HepG2 (cell line): ENCODE measurements around the gene HCRT. TPM values are rescaled to one million over a fixed set of nuclear protein-coding genes. Genes with fewer than 3 reads are reported as not detected.

Experiments
- YY1 ChIP-seq: IDR thresholded peaks from 2 replicates; pipeline ENCODE4 v1.6.1; 2011; ENCODE audit warnings: low read length, low read depth, moderate library complexity, mild to moderate bottlenecking; ENCODE audit not compliant: insufficient read depth, insufficient replicate concordance
- ZNF234 ChIP-seq: sonication (generic); formaldehyde crosslinking; conservative IDR thresholded peaks from 2 replicates; pipeline ENCODE4 v1.5.1; 2020; ENCODE audit warnings: mild to moderate bottlenecking, missing genetic modification reagents
- polyA plus RNA-seq, 8 experiments: library from polyadenylated mRNA; depleted of rRNA in 3 of 8; stranded (reverse) in 7 of 8; unstranded in 1 of 8; fragments of >200 nt; fragmentation: Illumina TruSeq in 4 of 8; extraction: Trizol in 4 of 8; gene quantifications; 2 replicates each; pipeline versions ENCODE4 v1.2.1 to v1.2.3, GENCODE V29; 2011 to 2016; ENCODE audit warnings: low read depth in 4 of 8, missing spikeins in 1 of 8, mixed read lengths in 1 of 8; ENCODE audit not compliant: insufficient read depth in 1 of 8
- total RNA-seq, 5 experiments: library from RNA; depleted of rRNA; stranded (reverse); fragments of >200 nt; fragmentation: Illumina TruSeq; extraction: Trizol; gene quantifications; 2 replicates each; pipeline ENCODE4 v1.2.3, GENCODE V29; 2016; ENCODE audit warnings: low read depth in 1 of 5
- TF ChIP-seq, protein P1 (sequence below): sonication (generic); formaldehyde crosslinking; IDR thresholded peaks from 2 replicates; pipeline ENCODE4 v1.5.0; 2020; ENCODE audit warnings: missing genetic modification reagents
- TF ChIP-seq, protein P2 (sequence below), 2 experiments: sonication (generic) in 1 of 2; formaldehyde crosslinking in 1 of 2; IDR thresholded peaks; 2 replicates each; pipeline versions ENCODE4 v1.4.0 to v1.6.1; 2016 to 2020; ENCODE audit warnings: borderline replicate concordance in 1 of 2, low read depth in 1 of 2, mild to moderate bottlenecking in 1 of 2, missing genetic modification reagents in 1 of 2
- TF ChIP-seq, protein P3 (sequence below): fragments of 450-650 bp; IDR thresholded peaks from 2 replicates; pipeline ENCODE4 v1.6.1; 2017; ENCODE audit warnings: mild to moderate bottlenecking
- TF ChIP-seq, protein P4 (sequence below): sonication (generic); formaldehyde crosslinking; IDR thresholded peaks from 2 replicates; pipeline ENCODE4 v1.4.0; 2020; ENCODE audit warnings: low read depth, mild to moderate bottlenecking, missing genetic modification reagents

Gene HCRT
- total and polyA plus RNA-seq, 2 of the 13 experiments (the other 11 are each of a cell fraction or from before 2014, with no cell fraction given) = not detected

DNA sequence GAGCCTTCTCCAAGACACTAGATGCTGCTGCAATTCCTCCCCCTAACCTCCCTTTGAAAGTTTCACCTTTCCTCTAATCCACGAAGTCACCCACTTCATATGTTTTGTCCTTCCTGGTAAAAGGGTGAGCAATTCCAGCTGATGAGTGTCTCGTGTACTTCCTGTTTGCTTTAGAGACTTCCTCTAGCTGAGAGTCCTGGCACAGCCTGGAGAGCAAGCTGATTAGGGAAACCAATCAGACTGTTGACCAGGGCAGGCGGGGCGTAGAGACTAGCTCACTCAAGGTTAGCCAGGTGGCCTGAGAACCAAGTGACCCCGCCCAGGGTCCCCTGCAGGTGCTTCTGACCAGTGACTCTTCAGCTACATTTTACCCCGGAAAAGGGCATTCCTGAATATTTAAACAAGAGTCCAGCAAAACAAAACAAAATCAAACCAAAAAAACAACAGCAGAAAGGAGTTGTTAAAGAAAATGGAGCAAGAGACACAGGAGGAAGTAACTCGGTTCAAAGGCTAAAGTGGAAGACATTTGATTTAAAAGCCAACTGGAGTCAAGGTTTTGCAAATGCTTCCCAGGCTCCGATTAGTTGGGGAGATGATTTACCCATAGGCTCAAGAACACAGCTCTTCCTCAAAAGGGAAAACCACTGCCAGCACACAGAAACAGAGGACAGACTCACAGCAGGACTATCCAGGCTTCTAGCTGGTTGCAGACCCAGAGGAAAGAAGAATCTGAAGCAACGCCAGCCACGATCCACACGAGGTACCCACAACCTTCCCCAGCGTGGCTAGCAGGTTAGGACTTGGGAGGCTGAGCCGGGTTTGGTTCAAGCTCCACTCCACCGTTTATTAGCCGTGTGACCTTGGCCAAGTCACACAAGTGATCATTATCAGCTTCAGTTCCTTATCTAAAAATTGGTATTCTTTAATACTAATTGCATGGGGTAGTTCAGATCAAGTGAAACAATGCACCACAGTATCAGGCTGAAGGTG, 49.3 kb downstream of the HCRT start (continued):
- TF ChIP-seq ZNF234 (CRISPR knock-in tag) = no peak
- TF ChIP-seq, protein P1, sequence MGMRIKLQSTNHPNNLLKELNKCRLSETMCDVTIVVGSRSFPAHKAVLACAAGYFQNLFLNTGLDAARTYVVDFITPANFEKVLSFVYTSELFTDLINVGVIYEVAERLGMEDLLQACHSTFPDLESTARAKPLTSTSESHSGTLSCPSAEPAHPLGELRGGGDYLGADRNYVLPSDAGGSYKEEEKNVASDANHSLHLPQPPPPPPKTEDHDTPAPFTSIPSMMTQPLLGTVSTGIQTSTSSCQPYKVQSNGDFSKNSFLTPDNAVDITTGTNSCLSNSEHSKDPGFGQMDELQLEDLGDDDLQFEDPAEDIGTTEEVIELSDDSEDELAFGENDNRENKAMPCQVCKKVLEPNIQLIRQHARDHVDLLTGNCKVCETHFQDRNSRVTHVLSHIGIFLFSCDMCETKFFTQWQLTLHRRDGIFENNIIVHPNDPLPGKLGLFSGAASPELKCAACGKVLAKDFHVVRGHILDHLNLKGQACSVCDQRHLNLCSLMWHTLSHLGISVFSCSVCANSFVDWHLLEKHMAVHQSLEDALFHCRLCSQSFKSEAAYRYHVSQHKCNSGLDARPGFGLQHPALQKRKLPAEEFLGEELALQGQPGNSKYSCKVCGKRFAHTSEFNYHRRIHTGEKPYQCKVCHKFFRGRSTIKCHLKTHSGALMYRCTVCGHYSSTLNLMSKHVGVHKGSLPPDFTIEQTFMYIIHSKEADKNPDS (CRISPR knock-in tag) = no peak
- TF ChIP-seq, protein P2, sequence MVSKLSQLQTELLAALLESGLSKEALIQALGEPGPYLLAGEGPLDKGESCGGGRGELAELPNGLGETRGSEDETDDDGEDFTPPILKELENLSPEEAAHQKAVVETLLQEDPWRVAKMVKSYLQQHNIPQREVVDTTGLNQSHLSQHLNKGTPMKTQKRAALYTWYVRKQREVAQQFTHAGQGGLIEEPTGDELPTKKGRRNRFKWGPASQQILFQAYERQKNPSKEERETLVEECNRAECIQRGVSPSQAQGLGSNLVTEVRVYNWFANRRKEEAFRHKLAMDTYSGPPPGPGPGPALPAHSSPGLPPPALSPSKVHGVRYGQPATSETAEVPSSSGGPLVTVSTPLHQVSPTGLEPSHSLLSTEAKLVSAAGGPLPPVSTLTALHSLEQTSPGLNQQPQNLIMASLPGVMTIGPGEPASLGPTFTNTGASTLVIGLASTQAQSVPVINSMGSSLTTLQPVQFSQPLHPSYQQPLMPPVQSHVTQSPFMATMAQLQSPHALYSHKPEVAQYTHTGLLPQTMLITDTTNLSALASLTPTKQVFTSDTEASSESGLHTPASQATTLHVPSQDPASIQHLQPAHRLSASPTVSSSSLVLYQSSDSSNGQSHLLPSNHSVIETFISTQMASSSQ (IDR thresholded peaks at IDR 0.05; ENCODE audit: low read depth) = no peak
- TF ChIP-seq, protein P2 (CRISPR knock-in tag; IDR thresholded peaks at IDR 0.05; ENCODE audit: borderline replicate concordance) = no peak
- no peak for TF ChIP-seq YY1
- TF ChIP-seq, protein P3, sequence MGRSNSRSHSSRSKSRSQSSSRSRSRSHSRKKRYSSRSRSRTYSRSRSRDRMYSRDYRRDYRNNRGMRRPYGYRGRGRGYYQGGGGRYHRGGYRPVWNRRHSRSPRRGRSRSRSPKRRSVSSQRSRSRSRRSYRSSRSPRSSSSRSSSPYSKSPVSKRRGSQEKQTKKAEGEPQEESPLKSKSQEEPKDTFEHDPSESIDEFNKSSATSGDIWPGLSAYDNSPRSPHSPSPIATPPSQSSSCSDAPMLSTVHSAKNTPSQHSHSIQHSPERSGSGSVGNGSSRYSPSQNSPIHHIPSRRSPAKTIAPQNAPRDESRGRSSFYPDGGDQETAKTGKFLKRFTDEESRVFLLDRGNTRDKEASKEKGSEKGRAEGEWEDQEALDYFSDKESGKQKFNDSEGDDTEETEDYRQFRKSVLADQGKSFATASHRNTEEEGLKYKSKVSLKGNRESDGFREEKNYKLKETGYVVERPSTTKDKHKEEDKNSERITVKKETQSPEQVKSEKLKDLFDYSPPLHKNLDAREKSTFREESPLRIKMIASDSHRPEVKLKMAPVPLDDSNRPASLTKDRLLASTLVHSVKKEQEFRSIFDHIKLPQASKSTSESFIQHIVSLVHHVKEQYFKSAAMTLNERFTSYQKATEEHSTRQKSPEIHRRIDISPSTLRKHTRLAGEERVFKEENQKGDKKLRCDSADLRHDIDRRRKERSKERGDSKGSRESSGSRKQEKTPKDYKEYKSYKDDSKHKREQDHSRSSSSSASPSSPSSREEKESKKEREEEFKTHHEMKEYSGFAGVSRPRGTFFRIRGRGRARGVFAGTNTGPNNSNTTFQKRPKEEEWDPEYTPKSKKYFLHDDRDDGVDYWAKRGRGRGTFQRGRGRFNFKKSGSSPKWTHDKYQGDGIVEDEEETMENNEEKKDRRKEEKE = no peak
- TF ChIP-seq, protein P4, sequence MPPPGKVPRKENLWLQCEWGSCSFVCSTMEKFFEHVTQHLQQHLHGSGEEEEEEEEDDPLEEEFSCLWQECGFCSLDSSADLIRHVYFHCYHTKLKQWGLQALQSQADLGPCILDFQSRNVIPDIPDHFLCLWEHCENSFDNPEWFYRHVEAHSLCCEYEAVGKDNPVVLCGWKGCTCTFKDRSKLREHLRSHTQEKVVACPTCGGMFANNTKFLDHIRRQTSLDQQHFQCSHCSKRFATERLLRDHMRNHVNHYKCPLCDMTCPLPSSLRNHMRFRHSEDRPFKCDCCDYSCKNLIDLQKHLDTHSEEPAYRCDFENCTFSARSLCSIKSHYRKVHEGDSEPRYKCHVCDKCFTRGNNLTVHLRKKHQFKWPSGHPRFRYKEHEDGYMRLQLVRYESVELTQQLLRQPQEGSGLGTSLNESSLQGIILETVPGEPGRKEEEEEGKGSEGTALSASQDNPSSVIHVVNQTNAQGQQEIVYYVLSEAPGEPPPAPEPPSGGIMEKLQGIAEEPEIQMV (CRISPR knock-in tag) = no peak
